OCI-LY1 (cell line): ENCODE measurements around the gene TBC1D10A.

Source experiments
- H2AFZ ChIP-seq: fragments of 200-600 bp; sonication (generic), shearing (Covaris generic); 2 replicates; pipeline ENCODE4 v1.6.0; 2014; ENCODE audit warnings: antibody characterized with exemption, mild to moderate bottlenecking, low read length
- H3F3A ChIP-seq: fragments of 200-600 bp; sonication (generic), shearing (Covaris generic); 2 replicates; pipeline ENCODE4 v1.6.0; 2014; ENCODE audit warnings: mild to moderate bottlenecking, antibody characterized with exemption, low read length, moderate library complexity; ENCODE audit not compliant: insufficient read depth
- H3K27ac ChIP-seq: fragments of 200-600 bp; sonication (generic); 2 replicates; pipeline ENCODE4 v1.5.1; 2014; ENCODE audit warnings: low read length, mixed run types, mild to moderate bottlenecking, low read depth; ENCODE audit not compliant: poor library complexity, severe bottlenecking
- H3K27me3 ChIP-seq: fragments of 200-600 bp; sonication (generic); 2 replicates; pipeline ENCODE4 v1.6.0; 2014; ENCODE audit warnings: antibody characterized with exemption, mild to moderate bottlenecking, low read length, moderate library complexity; ENCODE audit not compliant: insufficient read depth
- H3K36me3 ChIP-seq: fragments of 200-600 bp; sonication (generic); 2 replicates; pipeline ENCODE4 v1.6.1; 2014; ENCODE audit warnings: mild to moderate bottlenecking, antibody characterized with exemption, low read length, moderate library complexity, mixed read lengths; ENCODE audit not compliant: insufficient read depth
- H3K4me1 ChIP-seq: fragments of 200-600 bp; sonication (generic); 2 replicates; pipeline ENCODE4 v1.5.1; 2014; ENCODE audit warnings: mild to moderate bottlenecking, low read length, moderate library complexity; ENCODE audit not compliant: insufficient read depth, severe bottlenecking
- H3K4me2 ChIP-seq: fragments of 200-600 bp; sonication (generic), shearing (Covaris generic); 2 replicates; pipeline ENCODE4 v1.6.1; 2014; ENCODE audit warnings: low read length
- H3K4me3 ChIP-seq: fragments of 200-600 bp; sonication (generic); 2 replicates; pipeline ENCODE4 v1.5.1; 2014; ENCODE audit warnings: low read length, low read depth, mild to moderate bottlenecking, mixed read lengths; ENCODE audit not compliant: poor library complexity, severe bottlenecking
- H3K79me2 ChIP-seq: fragments of 200-600 bp; shearing (Covaris generic); 2 replicates; pipeline ENCODE4 v1.6.1; 2016; ENCODE audit warnings: mixed run types, low read length, mixed read lengths; ENCODE audit not compliant: insufficient read depth
- H3K9ac ChIP-seq: fragments of 200-600 bp; sonication (generic), shearing (Covaris generic); 2 replicates; pipeline ENCODE4 v1.6.1; 2014; ENCODE audit warnings: mild to moderate bottlenecking, low read length, mixed read lengths
- H3K9me2 ChIP-seq: fragments of 200-600 bp; sonication (generic), shearing (Covaris generic); 2 replicates; pipeline ENCODE4 v1.6.1; 2014; ENCODE audit warnings: low read depth, mild to moderate bottlenecking, low read length, mixed read lengths
- H3K9me3 ChIP-seq: fragments of 200-600 bp; shearing (Covaris generic); 2 replicates; pipeline ENCODE4 v1.6.1; 2014; ENCODE audit warnings: low read length, mixed read lengths
- H4K20me1 ChIP-seq: fragments of 200-600 bp; sonication (generic), shearing (Covaris generic); 2 replicates; pipeline ENCODE4 v1.6.0; 2016; ENCODE audit warnings: mild to moderate bottlenecking, low read length; ENCODE audit not compliant: insufficient read depth
- CTCF ChIP-seq: fragments of 200-600 bp; sonication (generic), shearing (Covaris generic); IDR thresholded peaks from 2 replicates; pipeline ENCODE4 v1.5.1; 2017; ENCODE audit warnings: mild to moderate bottlenecking, antibody characterized with exemption, low read length, moderate library complexity, mixed read lengths
- EZH2 ChIP-seq: fragments of 200-600 bp; sonication (generic), shearing (Covaris generic); IDR thresholded peaks from 2 replicates; pipeline ENCODE4 v1.8.0; 2017; ENCODE audit warnings: borderline replicate concordance, mixed run types, mild to moderate bottlenecking, antibody characterized with exemption, low read length, moderate library complexity, mixed read lengths

The TBC1D10A gene

DNA sequence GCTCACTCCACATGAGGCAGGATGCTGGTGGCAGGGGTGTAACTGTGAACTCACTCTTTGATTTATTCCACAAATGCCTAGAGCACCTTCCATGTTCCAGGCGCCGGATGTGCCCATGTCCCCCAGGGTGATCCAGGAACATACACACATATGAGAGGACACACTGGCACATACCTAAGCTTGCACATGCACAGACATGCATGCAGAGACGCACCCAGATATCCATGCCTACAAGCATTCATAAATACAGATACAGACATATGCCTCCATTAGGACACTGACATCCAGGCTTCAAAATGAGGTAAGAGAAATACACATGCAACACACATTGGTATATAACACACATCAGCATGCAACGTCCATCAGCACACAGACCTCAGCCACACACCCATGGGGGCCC lies 64.6 kb downstream of the TBC1D10A start:
- H3K9me2 ChIP-seq: no peaks in the 10 kb centered on the region
- H3K4me1 ChIP-seq: peaks cover 14% of the 10 kb centered on the region
- H3K27ac ChIP-seq: no peak overlapping the region
- no peaks in the 10 kb centered on the region for H3K36me3 ChIP-seq
- no peak overlapping the region for H3K4me2 ChIP-seq
- H3K27me3 ChIP-seq: no peaks in the 10 kb centered on the region
- no peak overlapping the region for H2AFZ ChIP-seq
- H3K79me2 ChIP-seq: no peaks in the 10 kb centered on the region
- no peak overlapping the region for H3K4me3 ChIP-seq
- H3K9me3 ChIP-seq: no peaks in the 10 kb centered on the region
- no peak for TF ChIP-seq EZH2
- no peak for TF ChIP-seq CTCF
- no peaks in the 10 kb centered on the region for H4K20me1 ChIP-seq
- H3K9ac ChIP-seq: no peak overlapping the region
- no peaks in the 10 kb centered on the region for H3F3A ChIP-seq

DNA sequence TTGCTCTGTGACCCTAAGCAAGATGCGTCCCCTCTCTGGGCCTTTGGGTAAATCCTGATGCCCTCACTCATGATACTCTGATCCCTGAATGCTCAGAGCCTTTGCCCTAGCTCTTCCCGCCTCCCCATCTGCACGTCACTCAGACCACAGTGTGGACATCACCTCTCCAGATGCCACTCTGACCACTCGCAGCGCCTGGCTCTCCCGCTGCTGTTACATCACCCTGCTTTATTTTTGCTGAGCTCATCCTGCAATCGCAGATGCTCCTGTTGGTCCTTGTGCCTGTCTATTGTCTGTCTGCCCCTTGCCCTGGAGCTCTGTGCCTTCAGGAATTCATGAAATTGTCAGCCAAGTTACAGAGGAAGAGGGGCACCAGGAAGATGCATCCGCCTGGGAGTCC lies 65.6 kb downstream of the TBC1D10A start:
- no peak overlapping the region for H3K27ac ChIP-seq

GRCh38 chr22:30260682-30261081 lies 66.1 kb downstream of the TBC1D10A start:
- H3K9me3 ChIP-seq: no peaks in the 10 kb centered on the region
- H3K27ac ChIP-seq: no peak overlapping the region
- no peaks in the 10 kb centered on the region for H3F3A ChIP-seq
- H3K27me3 ChIP-seq: no peaks in the 10 kb centered on the region
- TF ChIP-seq EZH2: no peak
- no peak for TF ChIP-seq CTCF
- no peaks in the 10 kb centered on the region for H3K4me1 ChIP-seq
- H2AFZ ChIP-seq: no peak overlapping the region
- H4K20me1 ChIP-seq: no peaks in the 10 kb centered on the region
- no peak overlapping the region for H3K4me3 ChIP-seq
- no peaks in the 10 kb centered on the region for H3K9me2 ChIP-seq
- H3K36me3 ChIP-seq: no peaks in the 10 kb centered on the region
- no peak overlapping the region for H3K9ac ChIP-seq
- H3K79me2 ChIP-seq: no peaks in the 10 kb centered on the region
- no peak overlapping the region for H3K4me2 ChIP-seq

More for the DNA sequence above, 65.6 kb downstream of the TBC1D10A start:
- H2AFZ ChIP-seq: no peak overlapping the region
- no peak for TF ChIP-seq EZH2
- no peak for TF ChIP-seq CTCF
- H3K79me2 ChIP-seq: no peaks in the 10 kb centered on the region
- H3K36me3 ChIP-seq: no peaks in the 10 kb centered on the region
- H4K20me1 ChIP-seq: no peaks in the 10 kb centered on the region
- H3K9me3 ChIP-seq: no peaks in the 10 kb centered on the region
- H3F3A ChIP-seq: no peaks in the 10 kb centered on the region
- H3K9me2 ChIP-seq: no peaks in the 10 kb centered on the region
- H3K9ac ChIP-seq: no peak overlapping the region
- H3K4me2 ChIP-seq: no peak overlapping the region
- H3K27me3 ChIP-seq: no peaks in the 10 kb centered on the region
- H3K4me3 ChIP-seq: no peak overlapping the region
- peaks cover 4% of the 10 kb centered on the region for H3K4me1 ChIP-seq
